HT-29 (cell line): ENCODE results near the gene DYNC1LI2. TPM values are rescaled to one million over a fixed set of nuclear protein-coding genes. Genes with fewer than 3 reads are reported as not detected.
"Not testable (repeated sequence)": the region's sequence is repeated elsewhere in the genome, so short reads cannot be mapped to it uniquely, and the experiment has no call there.

ENCODE experiments used
- DNase-seq: peaks from one replicate; pipeline ENCODE4 v3.0.0-alpha.2; 2015; ENCODE audit warnings: low spot score
- total RNA-seq: library from RNA; depleted of rRNA; stranded (reverse); fragments of >200 nt; shearing (Covaris generic); gene quantifications from 2 replicates; pipeline ENCODE4 v1.2.3, GENCODE V29; 2014

Gene DYNC1LI2
- total RNA-seq, 1 experiment from 2014 or later, result 67.3 TPM

DNA sequence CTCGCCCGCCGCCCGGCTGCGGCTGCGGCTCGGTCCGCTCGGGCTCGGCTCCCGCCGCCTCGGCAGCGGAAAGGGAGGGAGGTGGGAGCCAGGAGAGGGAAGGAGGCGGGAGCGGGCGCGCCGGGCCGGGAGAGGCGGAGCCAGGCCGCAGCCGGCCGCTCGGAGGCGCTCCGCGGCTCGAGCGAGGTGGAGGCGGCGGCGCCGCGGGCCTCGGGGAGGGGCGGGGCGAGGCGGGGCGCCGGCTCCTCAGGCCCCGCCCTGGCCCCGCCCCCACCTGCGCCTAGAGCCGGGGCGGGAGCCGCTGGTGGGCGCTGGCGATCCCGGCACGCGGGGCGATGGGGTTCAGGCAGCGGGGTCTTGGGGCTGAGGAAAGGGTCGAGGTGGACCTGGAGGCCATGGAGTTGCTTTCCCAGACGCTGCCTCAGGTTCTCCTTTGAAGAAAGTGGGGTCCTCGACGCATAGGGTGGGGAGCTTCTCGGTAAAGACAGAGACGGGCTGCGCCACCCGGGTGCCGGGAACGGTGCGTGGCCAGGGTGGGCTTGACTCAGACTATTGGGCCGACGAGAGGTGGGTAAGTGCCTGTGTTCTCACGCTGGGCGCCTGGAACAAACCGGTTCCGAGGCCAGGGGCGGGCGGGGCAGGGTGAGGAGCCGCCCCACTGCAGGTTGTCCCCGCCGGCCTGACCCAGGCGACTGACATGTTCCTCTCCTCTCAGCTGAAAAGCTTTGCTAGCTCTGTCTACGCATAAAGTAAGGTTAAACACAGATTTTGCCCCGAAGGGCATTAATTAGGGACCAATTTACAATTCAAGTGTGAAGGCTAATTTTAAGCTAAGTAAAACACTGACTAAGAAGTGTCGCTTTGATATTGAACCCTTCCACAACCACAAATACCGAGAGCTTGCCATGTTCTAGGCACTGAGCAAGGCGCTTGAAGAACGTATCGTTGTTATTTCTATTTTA is 54.5 kb downstream of the DYNC1LI2 start, which contains the start of gene CMTM4:
Gene CMTM4 (minus strand): TSS at position 75 of the 962 bp plus-strand sequence. CDS start 218 bp downstream, outside the sequence.
- DNase-seq, result peak; percentile 91

DNA sequence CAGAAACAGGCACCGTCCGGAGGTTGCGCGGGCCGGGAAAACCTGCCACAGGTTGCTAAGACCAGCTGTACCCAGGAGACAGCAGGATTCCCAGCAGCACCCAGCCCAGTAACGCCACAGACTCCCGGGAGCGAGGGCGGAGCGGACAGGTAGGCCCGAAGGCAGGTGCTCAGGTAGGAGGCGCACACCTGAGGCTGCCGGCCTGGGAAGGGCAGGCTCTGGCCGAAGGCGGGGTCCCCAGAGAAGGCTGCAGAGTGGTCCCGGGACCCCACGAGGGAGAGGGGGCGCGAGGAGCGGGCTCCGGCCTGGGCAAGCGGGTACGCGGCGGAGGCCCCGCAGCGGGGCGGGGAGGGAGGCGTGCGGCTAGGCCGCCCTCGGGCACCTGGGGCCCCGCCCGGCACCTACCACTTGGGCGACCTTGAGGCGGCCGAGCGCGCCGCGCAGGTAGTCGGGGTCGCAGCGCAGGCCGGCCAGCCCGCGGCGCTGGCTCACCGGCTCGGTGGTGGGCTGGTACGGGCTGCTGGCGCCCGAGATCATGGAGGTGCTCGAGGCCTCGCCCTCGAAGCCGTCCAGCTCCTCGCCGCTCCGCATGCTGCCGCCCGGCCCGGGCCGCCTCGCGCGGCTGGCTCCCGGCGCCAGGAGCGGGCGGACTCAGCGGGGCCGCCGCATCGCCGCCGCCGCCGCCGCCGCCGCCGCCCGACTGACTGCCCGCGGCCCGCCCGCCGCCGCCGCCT is 55.3 kb downstream of the DYNC1LI2 start:
- DNase-seq, result peak; percentile 79

DNA sequence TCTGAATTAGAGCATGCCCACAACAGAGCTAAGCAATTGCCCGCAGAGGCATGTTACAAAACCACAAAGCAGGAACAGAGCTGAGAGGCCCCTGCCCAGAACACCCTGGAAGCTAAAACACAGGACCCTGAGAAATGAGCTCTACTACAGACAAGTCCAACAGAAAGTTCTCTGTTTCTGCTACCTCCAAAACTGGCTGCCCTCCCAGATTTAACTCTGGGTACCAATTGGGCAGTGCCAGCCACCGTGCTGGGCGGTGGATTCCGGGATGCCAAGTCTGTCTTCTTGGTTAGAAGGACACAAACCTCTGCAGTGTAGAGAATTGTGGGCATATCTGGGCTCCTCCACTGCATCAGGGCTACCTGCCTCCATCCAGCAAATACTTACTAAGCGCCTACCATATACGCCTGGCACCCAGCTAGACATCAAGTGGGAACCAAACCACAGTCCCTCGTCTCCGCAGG is 55.9 kb downstream of the DYNC1LI2 start:
- no peak for DNase-seq

DNA sequence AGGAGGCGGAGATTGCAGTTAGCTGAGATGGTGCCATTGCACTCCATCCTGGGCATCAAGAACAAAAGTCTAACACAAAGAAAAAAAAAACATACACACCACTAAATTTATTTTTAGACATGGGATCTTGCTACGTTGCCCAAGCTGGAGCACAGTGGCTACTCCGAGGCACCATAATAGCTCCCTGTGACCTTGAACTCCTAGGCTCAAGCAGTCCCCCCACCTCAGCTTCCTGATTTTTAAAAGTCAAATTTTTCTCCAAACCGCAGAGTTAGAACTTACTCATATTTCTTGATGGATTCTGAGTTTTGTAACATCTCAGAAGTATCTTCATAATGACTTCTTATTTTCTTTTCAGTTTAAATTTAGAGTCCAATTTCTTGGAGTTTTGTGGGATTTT is 58.3 kb downstream of the DYNC1LI2 start:
- DNase-seq, result no peak

DNA sequence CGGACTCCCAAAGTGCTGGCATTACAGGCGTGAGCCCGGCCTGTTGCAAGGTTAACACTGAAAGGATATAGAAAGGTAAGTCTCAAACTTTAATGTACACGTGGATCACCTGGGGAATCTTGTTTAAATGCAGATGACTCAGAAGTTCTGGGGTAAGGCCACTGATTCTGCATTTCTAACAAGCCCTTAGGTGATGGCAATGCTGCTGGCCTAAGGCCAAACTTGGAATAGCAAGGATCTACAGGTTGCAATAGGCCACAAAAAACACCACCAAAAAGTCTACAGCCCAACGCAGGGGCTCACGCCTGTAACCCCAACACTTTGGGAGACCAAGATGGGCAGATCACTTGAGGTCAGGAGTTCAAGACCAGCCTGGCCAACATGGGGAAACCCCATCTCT is 59.1 kb downstream of the DYNC1LI2 start:
- peak; percentile 28 for DNase-seq

DNA sequence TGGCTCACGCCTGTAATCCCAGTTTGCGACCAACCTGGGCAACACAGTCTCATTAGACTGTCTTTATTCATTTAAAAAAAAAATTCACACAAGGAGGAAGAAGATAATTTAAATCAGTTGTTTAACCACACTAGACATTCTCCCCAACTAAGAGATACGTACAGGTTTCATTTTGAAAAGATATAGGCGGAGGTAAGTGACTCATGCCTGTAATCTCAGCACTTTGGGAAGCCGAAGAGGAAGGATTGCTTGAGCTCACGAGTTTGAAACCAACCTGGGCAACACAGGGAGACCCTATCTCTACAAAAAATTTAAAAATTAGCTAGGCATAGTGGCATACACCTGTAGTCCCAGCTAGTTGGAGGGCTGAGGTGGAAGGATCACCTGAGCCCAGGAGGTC is 60.2 kb downstream of the DYNC1LI2 start:
- DNase-seq, result no peak

DNA sequence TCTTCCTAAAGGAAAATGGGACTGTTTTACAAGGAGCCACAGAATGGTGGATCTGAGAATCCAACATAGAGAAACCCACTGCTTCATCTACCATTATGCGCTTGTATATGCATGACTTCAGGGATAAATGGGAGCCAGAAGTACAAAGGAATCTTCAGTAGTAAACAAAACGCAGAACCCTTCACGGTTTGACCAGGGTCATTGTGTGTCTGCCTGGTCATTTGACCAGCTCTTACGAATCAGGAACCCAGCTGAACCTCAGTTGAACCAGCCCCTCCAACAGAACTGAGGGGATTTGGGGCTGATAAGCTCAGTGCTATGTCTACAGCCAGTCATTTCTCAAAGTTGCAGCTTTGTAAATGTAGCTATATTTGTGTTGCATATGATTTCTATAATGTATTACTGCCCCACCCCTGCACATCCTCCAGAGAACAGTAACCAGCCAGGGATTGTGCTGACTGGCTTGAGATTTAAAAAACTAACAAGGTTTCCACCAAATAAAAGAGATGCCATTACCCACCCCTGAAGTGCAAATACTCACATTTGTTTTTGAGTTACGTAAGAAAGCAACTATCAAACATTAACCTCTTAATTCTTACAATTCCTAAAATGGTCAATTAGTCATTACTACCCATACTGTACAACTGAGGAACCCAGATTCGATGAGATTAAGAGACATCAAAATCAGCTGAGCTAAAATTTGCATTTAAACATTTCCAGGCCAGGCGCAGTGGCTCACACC is 61.1 kb downstream of the DYNC1LI2 start:
- DNase-seq, result peak; percentile 26

DNA sequence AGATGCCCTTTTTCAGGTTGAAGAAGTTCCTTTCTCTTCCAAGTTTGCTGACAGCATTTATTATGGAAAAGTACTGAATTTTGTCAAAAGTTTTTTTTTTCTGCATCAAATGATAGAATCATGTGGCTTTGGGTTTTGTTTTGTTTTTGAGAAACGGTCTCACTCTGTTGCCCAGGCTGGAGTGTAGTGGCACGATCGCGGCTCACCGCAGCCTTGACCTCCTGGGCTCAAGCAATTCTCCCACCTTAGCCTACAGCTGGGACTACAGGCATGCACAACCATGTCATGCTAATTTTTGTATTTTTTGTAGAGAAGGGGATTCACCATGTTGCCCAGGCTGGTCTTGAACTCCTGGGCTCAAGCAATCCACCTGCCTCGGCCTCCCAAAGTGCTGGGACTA is 62.1 kb downstream of the DYNC1LI2 start:
- no peak for DNase-seq

DNA sequence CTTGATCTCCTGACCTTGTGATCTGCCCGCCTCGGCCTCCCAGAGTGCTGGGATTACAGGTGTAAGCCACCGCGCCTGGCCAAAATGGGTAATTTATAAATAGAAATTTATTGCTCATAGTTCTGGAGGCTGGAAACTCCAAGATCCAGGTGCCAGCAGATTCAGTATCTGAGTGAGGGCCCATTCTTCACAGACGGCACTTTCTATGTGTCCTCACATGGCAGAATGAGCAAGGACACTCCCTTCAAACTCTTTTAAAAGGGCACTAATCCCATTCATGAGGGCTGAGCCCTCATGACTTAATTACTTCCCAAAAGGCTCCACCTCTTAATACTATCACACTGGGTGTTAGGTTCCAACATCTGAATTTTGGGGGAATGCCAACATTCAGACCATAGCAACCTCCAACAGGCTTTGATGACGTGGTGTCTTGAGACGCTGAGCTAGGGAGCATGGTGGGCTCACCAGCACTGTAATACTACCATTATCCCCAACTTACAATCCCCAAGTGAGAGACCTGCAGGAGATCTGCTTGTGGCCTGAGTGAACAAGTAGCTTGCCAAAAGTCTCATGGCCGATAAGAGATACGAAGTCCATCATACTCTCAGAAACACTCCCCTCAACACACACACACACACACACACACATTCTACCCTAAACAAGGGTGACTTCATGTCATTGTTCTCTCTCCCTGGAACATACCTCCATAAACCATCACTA is 63.3 kb downstream of the DYNC1LI2 start:
- no peak for DNase-seq

DNA sequence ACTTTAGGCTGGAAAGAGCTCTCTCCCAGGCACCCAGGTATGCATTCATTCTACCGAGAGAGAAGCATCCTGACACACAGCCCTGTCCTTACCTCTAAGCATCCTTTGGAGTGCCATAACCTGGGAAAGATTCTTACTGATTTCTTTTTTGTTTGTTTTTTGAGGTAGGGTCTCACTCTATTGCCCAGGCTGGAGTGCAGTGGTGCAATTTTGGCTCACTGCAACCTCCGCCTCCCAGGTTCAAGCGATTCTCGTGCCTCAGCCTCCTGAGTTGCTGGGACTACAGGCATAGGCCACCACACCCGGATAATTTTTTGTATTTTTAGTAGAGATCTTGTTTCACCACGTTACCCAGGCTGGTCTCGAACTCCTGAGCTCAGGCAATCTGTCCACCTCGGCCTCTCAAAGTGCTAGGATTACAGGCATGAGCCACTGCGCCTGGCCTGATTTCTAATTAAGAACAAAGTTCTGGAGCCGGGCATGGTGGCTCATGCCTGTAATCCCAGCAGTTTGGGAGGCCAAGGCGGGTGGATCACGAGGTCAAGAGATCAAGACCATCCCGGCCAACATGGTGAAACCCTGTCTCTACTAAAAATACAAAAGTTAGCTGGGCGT is 65.8 kb downstream of the DYNC1LI2 start:
- not testable (repeated sequence) for DNase-seq

DNA sequence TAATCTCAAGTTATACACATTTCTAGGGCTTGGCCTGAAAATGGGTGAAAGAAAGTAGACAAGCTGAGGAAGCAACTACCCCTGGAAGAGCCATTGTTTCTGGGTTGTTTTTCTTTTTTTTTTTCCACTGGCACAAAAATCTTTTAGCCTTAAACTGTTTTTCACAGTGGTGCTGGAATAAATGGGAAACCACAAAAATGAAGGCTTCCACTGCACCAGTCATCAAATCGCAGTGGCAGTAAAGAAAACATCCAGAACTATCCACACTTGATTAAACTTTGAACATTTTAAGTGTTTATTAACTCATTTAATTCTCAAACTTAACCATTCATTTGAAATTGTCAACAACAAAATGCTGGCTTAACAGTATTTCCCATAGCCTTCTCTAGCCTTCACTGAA is 69.1 kb downstream of the DYNC1LI2 start:
- DNase-seq, result no peak

DNA sequence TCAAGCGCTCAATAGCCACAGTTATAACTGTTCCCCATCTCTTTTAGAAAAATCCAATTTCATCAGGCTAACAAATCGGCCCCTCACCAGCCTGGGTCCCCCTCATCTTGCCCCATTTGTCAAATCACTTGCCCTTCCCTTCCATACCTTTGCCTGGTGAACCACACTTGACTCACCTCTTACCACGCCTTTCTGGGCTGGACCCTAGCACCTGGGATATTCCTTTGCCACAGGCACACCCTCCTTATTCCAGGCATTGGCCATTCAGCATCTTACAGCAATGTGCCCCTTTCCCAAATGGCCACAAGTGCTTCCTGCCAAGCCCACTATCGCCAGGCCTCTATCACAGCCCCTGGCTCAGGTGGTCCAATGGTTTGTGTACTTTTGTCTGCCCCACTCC is 69.7 kb downstream of the DYNC1LI2 start:
- DNase-seq, result no peak

DNA sequence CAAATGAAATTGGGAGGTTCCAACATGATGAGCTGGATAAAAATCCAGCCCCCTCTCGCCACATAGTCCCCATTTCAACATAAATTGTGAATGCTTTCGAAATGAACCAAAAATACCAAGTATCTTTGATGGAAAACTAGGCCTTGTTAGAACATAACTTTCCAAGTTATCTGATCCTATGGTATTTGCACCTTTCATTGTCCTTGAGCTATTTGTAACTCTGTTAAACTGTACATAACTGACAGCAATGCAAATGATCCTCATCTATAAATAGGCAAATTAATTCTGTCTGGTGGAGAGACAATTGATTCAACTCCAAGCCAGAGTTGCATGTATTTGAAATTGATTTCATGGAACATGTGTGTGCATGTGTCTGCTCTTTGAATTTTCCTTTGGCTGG is 73.1 kb downstream of the DYNC1LI2 start:
- DNase-seq, result no peak

DNA sequence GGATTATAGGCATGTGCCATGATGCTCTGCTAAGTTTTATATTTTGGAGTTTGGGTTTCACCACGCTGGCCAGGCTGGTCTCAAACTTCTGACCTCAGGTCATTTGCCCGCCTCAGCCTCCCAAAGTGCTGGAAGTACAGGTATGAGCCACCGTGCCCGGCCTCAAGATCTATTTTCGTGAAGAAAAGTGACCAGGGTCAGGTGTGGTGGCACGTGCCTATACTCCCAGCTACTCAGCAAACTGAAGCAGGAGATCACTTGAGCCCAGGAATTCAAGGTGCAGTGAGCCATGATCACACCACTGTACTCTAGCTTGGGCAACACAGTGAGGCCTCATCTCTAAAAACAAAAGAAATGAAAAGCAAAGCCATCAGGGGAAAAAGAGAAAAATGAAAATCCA is 73.6 kb downstream of the DYNC1LI2 start:
- no peak for DNase-seq

DNA sequence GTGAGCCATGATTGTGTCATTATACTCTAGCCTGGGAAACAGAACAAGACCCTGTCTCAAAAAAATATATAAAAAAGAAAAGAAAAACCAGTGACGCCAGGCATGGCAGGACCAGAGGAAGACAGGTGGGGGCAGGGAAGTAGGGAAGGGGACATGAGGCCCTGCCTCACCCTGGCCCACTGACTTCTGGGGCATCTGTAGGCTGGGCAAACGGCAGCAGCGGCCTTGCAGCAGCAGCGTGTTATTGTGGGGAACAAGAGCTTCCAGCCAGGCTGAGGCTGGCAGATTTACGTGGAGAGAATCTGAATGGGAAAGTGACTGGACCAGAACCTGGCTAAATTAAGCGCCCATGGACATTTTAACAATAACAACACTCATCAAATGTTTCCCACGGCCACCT is 74.2 kb downstream of the DYNC1LI2 start:
- no peak for DNase-seq

DNA sequence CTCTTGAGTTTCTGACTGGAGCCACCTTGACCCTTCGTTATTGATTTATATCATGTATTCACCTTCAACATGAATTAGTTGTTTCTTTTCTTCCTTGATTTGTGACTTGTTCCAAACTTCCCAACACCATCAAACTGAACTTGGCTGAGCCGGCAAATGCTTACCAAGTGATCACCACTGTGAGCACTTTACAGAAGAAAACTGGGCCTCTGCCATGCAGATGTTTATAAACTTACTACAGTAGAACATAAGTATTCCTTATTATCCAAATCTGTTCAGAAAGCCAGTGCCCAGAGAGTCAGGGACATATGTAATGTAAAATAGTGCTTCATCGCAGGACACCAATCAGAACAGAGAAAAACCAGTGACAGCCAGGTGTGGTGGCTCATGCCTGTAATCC is 74.8 kb downstream of the DYNC1LI2 start:
- DNase-seq, result no peak

DNA sequence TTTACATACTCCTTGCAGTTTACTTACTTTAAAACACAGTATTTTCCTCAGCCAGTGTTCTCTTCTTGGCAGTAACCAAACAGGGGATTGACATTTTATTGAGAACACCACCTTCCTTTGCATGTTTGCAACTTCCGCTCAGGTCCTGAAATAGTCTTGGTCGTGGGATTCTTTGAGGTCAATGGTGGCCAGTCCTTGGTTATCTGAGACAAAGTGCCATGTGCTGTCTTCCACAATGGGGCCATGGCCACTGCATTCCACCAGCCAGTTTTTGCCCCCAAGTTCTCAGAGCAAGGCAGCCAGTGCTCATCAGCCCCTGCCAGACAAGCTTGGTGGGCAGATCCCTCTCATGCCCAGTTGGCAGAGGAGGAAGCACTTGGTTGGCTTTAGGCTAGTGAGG is 77.7 kb downstream of the DYNC1LI2 start:
- DNase-seq, result no peak
